HTR-8/SVneo (cell line): ENCODE data around the gene ATP2A2.
"Not testable (repeated sequence)": the region's sequence is repeated elsewhere in the genome, so short reads cannot be mapped to it uniquely, and the experiment has no call there.

Source experiments
- DNase-seq: peaks from one replicate; pipeline ENCODE4 v3.0.0; 2011; ENCODE audit warnings: low spot score, mixed read lengths; ENCODE audit not compliant: insufficient read length
- FAIRE-seq: peaks from 2 replicates; lab custom pipeline; 2011; peaks lifted over from hg19 to GRCh38; lab: Jason Lieb, UNC

The ATP2A2 gene

DNA sequence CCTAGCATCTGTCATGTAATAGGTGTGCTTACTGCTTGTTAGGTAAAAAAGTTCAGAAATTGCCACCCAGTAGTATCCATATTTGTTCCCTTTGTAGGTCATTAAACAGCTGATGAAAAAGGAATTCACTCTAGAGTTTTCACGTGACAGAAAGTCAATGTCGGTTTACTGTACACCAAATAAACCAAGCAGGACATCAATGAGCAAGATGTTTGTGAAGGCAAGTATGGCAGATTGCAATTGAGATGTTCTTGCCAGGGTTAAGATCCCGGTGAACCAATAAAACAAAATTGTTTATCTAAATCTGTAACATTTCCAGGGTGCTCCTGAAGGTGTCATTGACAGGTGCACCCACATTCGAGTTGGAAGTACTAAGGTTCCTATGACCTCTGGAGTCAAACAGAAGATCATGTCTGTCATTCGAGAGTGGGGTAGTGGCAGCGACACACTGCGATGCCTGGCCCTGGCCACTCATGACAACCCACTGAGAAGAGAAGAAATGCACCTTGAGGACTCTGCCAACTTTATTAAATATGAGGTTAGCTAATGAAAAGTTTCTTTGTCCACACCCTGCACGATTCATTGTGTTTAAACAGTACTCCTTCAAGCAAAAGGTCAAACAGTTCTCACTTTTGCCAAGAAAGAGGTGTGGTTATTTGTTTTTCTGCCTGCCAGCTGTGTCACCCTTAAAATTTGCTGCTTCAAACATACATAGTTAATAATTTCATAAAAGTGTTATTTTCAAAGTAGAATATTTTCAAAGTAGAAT lies 58.3 kb downstream of the ATP2A2 start:
- FAIRE-seq (no peak), DNase-seq (no peak)

DNA sequence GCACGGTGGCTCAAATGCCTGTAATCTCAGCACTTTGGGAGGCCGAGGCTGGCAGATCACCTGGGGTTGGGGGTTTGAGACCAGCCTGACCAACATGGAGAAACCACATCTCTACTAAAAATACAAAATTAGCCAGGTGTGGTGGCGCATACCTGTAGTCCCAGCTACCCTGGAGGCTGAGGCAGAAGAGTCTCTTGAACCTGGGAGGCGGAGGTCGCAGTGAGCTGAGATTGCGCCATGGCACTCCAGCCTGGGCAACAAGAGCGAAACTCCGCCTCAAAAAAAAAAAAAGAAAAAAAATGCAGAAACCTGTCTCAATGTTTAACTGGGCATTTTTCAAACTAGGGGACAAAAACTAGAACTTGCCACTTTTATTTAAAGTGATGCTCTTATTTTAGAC lies 59.2 kb downstream of the ATP2A2 start:
- DNase-seq, FAIRE-seq: not testable (repeated sequence)

GRCh38 chr12:110340706-110341105 lies 59.7 kb downstream of the ATP2A2 start:
- DNase-seq (no peak), FAIRE-seq (no peak)

- FAIRE-seq, result peak; percentile 74
- no peak for DNase-seq
Observed at GRCh38 chr12:110342157-110342556, 61.1 kb downstream of the ATP2A2 start.

DNA sequence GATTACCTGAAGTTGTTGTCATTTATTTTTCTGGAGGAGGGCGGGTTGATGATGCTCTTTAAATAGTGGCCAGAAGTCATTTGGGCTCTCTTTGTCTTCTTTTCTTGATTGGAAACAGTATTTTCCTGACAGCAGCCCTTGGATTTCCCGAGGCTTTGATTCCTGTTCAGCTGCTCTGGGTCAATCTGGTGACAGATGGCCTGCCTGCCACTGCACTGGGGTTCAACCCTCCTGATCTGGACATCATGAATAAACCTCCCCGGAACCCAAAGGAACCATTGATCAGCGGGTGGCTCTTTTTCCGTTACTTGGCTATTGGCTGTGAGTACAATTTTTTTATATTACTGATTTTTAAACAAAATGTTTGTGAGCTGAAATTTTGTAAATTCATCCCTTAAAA lies 62.1 kb downstream of the ATP2A2 start:
- FAIRE-seq (no peak), DNase-seq (no peak)

DNA sequence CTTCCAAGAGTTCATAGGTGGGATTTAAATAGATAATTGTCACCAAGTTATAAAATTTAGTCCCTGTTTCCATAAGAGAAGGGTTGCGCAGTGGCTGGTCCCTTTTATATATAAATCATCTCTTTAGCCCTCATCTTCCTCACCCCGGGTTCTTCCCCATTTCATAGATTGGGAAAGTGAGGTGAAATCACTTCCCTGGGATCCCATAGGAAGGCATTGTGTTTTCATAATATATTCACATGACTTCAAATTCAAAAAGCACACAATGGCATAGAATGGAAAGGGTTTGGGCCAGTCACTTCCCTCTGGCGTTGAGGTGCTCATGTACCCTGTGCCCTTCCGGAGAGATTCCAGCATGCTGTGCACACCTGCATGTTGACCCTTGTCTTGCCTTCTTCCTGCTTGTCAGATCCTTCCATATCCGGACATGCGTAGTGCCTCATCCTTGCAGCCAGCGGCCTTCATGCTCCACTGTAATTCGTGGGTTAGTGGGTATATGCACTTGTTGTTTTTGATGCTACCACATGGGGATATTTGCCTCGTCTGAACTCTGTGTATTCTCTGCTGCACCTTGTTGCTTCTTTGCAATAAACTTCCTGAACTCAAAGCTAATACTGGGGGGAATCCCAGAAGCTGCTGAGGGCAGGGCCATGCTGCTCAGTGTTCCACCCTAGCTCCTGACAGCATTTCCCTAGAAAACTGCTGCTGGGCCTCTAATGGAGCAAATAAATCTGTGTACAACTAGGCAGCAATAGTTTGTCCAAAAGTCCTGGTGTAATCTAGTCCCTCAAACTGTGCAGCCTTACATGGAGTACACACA lies 62.9 kb downstream of the ATP2A2 start:
- no peak for FAIRE-seq
- DNase-seq, result no peak

GRCh38 chr12:110344657-110345056 lies 63.6 kb downstream of the ATP2A2 start:
- FAIRE-seq, result no peak
- no peak for DNase-seq

- DNase-seq (no peak), FAIRE-seq (no peak)
Observed at GRCh38 chr12:110345176-110345661, 64.2 kb downstream of the ATP2A2 start.

DNA sequence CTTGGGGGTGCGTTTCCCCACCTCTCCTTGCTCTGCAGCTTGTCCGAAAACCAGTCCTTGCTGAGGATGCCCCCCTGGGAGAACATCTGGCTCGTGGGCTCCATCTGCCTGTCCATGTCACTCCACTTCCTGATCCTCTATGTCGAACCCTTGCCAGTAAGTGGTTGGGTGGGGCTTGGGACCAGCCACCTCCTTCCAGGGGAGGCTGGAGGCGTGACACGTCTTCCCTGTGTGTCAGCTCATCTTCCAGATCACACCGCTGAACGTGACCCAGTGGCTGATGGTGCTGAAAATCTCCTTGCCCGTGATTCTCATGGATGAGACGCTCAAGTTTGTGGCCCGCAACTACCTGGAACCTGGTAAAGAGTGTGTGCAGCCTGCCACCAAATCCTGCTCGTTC lies 64.9 kb downstream of the ATP2A2 start:
- FAIRE-seq (peak; percentile 26), DNase-seq (no peak)

GRCh38 chr12:110347767-110348166 lies 66.7 kb downstream of the ATP2A2 start:
- DNase-seq (no peak), FAIRE-seq (no peak)

- FAIRE-seq (no peak), DNase-seq (no peak)
Observed at GRCh38 chr12:110348431-110349059, 67.5 kb downstream of the ATP2A2 start.

GRCh38 chr12:110349096-110349495 lies 68.0 kb downstream of the ATP2A2 start:
- DNase-seq (no peak), FAIRE-seq (no peak)

DNA sequence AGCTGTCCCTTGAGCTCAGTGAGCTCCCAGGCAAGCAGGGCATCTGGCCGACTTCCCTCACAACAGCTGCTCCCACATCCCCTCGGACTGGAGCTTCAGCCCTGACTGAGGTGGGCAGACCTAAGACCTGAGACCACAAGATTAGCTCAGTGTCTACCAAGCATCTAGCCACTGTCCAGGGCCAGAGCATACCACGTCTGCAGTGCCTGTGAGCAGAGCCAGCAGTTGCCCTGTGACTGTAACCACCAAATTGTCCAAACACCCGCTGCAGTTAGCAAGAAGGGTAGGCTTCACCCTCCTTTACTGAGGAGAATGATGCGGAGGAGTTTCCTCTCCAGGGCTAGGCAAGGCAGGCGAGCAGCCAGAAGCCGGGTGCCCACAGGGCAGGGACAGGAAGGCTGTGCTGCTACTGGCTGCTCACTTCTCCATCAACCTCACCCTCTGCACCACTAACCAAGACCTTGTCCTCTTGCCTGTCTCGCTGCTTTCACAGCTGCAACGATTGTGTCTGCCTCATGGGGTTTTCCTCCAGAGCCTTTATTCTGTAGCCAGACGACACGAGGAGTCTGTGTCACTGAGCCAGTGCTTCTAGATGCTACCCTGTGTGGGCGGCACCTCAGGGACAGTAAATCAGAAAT lies 68.6 kb downstream of the ATP2A2 start:
- no peak for DNase-seq

DNA sequence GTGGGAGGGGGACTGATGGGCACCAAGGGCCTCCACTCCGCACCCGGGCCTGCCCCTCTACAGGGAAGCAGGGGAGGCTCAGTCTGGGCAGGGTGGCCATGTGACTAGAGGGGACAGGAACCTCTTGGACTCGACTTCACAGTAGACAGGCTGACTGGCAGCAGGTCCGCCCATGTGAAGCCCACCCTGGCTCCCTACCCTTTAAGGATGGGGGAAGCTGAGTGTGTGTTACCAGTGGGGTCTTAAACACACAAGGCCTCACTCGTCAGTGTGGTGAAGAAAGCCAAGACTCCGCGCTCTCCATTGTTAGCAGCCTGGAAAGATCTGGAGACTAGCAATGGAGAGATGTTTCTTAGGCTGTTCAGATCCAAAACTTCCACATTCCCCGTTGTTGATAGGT lies 70.1 kb downstream of the ATP2A2 start:
- FAIRE-seq (no peak), DNase-seq (no peak)

More for the DNA sequence above, 68.6 kb downstream of the ATP2A2 start:
- FAIRE-seq, result no peak

DNA sequence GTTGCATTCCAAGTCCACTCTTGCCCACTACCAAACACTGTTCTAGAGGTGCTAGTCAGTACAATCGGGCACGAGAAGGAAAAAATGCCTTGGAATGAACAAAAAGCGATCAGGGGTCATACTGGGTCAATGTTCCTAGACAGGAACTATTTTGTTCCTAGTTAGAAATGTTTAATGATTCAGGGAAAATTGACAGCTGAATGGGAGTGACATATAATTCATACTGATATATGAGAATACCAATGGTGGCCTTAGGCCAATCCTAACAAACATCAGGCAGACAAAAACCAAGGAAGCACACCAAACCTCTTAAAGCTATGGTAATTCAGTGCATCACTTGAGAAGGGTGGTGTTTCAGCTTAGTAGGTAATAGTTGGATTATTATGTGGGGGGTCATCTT lies 71.4 kb downstream of the ATP2A2 start:
- no peak for FAIRE-seq
- no peak for DNase-seq

- DNase-seq (no peak), FAIRE-seq (no peak)
Observed at GRCh38 chr12:110353211-110353965, 72.3 kb downstream of the ATP2A2 start.

DNA sequence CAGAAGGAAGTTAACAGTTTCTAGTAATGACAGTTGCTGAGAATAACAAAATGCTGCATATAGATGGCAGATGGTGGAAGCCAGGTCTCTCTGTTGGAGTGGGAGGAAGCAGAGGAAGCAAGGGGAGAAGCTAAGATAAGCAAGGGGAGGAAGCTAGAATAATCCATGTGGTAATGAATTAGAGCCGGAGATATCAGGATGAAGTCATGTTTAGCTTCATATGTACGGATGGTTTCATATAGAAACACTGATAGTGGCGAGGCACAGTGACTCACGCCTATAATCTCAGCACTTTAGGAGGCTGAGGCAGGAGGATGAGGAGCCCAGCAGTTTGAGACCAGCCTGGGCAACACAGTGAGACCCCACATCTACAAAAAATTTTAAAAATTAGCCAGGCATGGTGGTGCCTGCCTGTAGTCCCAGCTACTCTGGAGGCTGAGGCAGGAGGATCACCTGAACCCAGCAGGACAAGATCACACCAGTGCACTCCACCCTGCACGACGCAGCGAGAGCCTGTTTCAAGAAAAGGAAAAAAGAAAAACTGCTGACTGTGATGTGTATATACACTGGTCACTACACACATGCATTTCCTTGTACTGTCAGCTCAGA lies 73.2 kb downstream of the ATP2A2 start:
- no peak for DNase-seq
- no peak for FAIRE-seq

- FAIRE-seq (no peak), DNase-seq (peak; percentile 43)
Observed at GRCh38 chr12:110355073-110355472, 74.0 kb downstream of the ATP2A2 start.

GRCh38 chr12:110358384-110359097 lies 77.5 kb downstream of the ATP2A2 start:
- FAIRE-seq, result not testable (repeated sequence)
- DNase-seq, result peak; percentile 41
